IMR-90 (cell line): ENCODE results near the gene FKBP6. TPM values are rescaled to one million over a fixed set of nuclear protein-coding genes. Genes with fewer than 3 reads are reported as not detected.

Experiments
- ATAC-seq: fragments of 200-7000 bp; cut with Tn5 transposase; 2 replicates; pipeline ENCODE4 v1.9.1; 2020; ENCODE audit warnings: low read depth, mild to moderate bottlenecking, moderate library complexity
- BruUV-seq: library from RNA; stranded (reverse); fragments of 400-500 nt; replicated peaks from 2 replicates; lab custom pipeline; 2021; lab: Mats Ljungman, UMichigan
- CTCF ChIA-PET: fragments of 300-600 bp; formaldehyde crosslinking; extraction: SDS; loops from one replicate; lab custom pipeline; 2021; ENCODE audit warnings: antibody characterized with exemption; lab: Yijun Ruan, JAX
- POLR2A ChIA-PET: fragments of 300-600 bp; sonication (Branson Sonifier 250); formaldehyde crosslinking; loops from one replicate; lab custom pipeline; 2022; ENCODE audit warnings: antibody characterized with exemption; ENCODE audit not compliant: unreplicated experiment; lab: Charles Lee
- DNase-seq: peaks from one replicate; pipeline ENCODE4 v3.0.0; 2013
- H2AFZ ChIP-seq: replicated peaks from 2 replicates; pipeline ENCODE3; 2013; ENCODE audit warnings: low read length, mild to moderate bottlenecking; ENCODE audit not compliant: poor library complexity
- H2AK5ac ChIP-seq: 2 replicates; pipeline ENCODE4 v1.6.1; 2013; ENCODE audit warnings: low read depth, low read length, inconsistent platforms
- H2AK9ac ChIP-seq: replicated peaks from 2 replicates; pipeline ENCODE3; 2013; ENCODE audit warnings: mild to moderate bottlenecking, low read depth, low read length, moderate library complexity; ENCODE audit not compliant: poor library complexity
- H2BK120ac ChIP-seq: 2 replicates; pipeline ENCODE4 v1.6.1; 2013; ENCODE audit warnings: low read depth, low read length, inconsistent platforms
- H2BK15ac ChIP-seq: 3 replicates; pipeline ENCODE4 v1.6.1; 2013; ENCODE audit warnings: low read depth, low read length, inconsistent platforms
- H2BK20ac ChIP-seq: 2 replicates; pipeline ENCODE4 v1.6.1; 2013; ENCODE audit warnings: low read depth, mild to moderate bottlenecking, inconsistent platforms, low read length, moderate library complexity
- H2BK5ac ChIP-seq: 2 replicates; pipeline ENCODE4 v1.6.1; 2013; ENCODE audit warnings: mild to moderate bottlenecking, low read depth, low read length, inconsistent platforms; ENCODE audit not compliant: poor library complexity, severe bottlenecking
- H3K14ac ChIP-seq: replicated peaks from 2 replicates; pipeline ENCODE4 v1.6.1; 2013; ENCODE audit warnings: low read depth, low read length, inconsistent platforms
- H3K18ac ChIP-seq: 2 replicates; pipeline ENCODE4 v1.6.1; 2013; ENCODE audit warnings: low read depth, low read length, control low read depth
- H3K23ac ChIP-seq: 2 replicates; pipeline ENCODE4 v1.6.1; 2013; ENCODE audit warnings: low read depth, low read length, inconsistent platforms
- H3K27ac ChIP-seq: 2 replicates; pipeline ENCODE4 v1.5.1; 2013; ENCODE audit warnings: mild to moderate bottlenecking, control low read depth, low read length; ENCODE audit not compliant: insufficient read depth
- H3K27me3 ChIP-seq: 2 replicates; pipeline ENCODE4 v1.6.1; 2013; ENCODE audit warnings: low read length; ENCODE audit not compliant: control insufficient read depth, insufficient read depth
- H3K36me3 ChIP-seq: 2 replicates; pipeline ENCODE4 v1.6.1; 2013; ENCODE audit warnings: low read length, mixed read lengths; ENCODE audit not compliant: control insufficient read depth, insufficient read depth
- H3K4ac ChIP-seq: 2 replicates; pipeline ENCODE4 v1.6.1; 2013; ENCODE audit warnings: low read depth, low read length, inconsistent platforms
- H3K4me1 ChIP-seq: 2 replicates; pipeline ENCODE4 v1.6.1; 2013; ENCODE audit warnings: low read length, mixed read lengths; ENCODE audit not compliant: control insufficient read depth, insufficient read depth
- H3K4me2 ChIP-seq: 2 replicates; pipeline ENCODE4 v1.6.1; 2013; ENCODE audit warnings: low read depth, mild to moderate bottlenecking, control low read depth, low read length, moderate library complexity
- H3K4me3 ChIP-seq: 2 replicates; pipeline ENCODE4 v1.5.1; 2013; ENCODE audit warnings: low read depth, mild to moderate bottlenecking, control low read depth, low read length, moderate library complexity; ENCODE audit not compliant: insufficient read depth
- H3K56ac ChIP-seq: 2 replicates; pipeline ENCODE4 v1.6.1; 2013; ENCODE audit warnings: low read length, inconsistent platforms; ENCODE audit not compliant: insufficient read depth; ENCODE audit errors: extremely low read depth
- H3K79me1 ChIP-seq, 2 experiments: 2 replicates each; pipeline ENCODE4 v1.6.1; 2013; ENCODE audit warnings: low read length in 2 of 2, inconsistent platforms in 1 of 2, low read depth in 1 of 2
- H3K9ac ChIP-seq: 2 replicates; pipeline ENCODE4 v1.6.1; 2013; ENCODE audit warnings: low read depth, low read length, control low read depth
- H3K9me1 ChIP-seq: 2 replicates; pipeline ENCODE4 v1.6.1; 2013; ENCODE audit warnings: low read length, inconsistent platforms; ENCODE audit not compliant: insufficient read depth
- H3K9me3 ChIP-seq: 2 replicates; pipeline ENCODE4 v1.6.1; 2013; ENCODE audit warnings: low read length; ENCODE audit not compliant: control insufficient read depth, insufficient read depth
- H4K20me1 ChIP-seq: 2 replicates; pipeline ENCODE4 v1.6.1; 2013; ENCODE audit warnings: low read length, inconsistent platforms; ENCODE audit not compliant: insufficient read depth
- H4K5ac ChIP-seq: 2 replicates; pipeline ENCODE4 v1.6.1; 2013; ENCODE audit warnings: mild to moderate bottlenecking, low read depth, low read length, control low read depth
- H4K8ac ChIP-seq, 2 experiments: 2 replicates each; pipeline ENCODE4 v1.6.1; 2013; ENCODE audit warnings: low read depth in 2 of 2, low read length in 2 of 2, control low read depth in 1 of 2, inconsistent platforms in 1 of 2
- H4K91ac ChIP-seq: 2 replicates; pipeline ENCODE4 v1.6.1; 2013; ENCODE audit warnings: low read depth, low read length, inconsistent platforms; ENCODE audit not compliant: insufficient read depth
- BHLHE40 ChIP-seq: fragments of 150-350 bp; IDR thresholded peaks from 2 replicates; pipeline ENCODE4 v1.6.1; 2016; ENCODE audit warnings: mild to moderate bottlenecking, low read depth, low read length
- CEBPB ChIP-seq: IDR thresholded peaks from 2 replicates; pipeline ENCODE4 v1.6.1; 2012; ENCODE audit warnings: low read depth, low read length, improper control_type of control experiment
- CHD1 ChIP-seq: IDR thresholded peaks from 2 replicates; pipeline ENCODE4 v1.6.1; 2012; ENCODE audit warnings: low read depth, low read length, improper control_type of control experiment
- ELK1 ChIP-seq: fragments of 150-350 bp; IDR thresholded peaks from 2 replicates; pipeline ENCODE4 v1.6.1; 2016; ENCODE audit warnings: low read depth, mild to moderate bottlenecking, low read length, moderate library complexity, borderline replicate concordance
- FOS ChIP-seq: fragments of 150-350 bp; IDR thresholded peaks from 2 replicates; pipeline ENCODE4 v1.6.1; 2016; ENCODE audit warnings: low read depth, low read length
- MAFK ChIP-seq: IDR thresholded peaks from 2 replicates; pipeline ENCODE4 v1.6.1; 2012; ENCODE audit warnings: low read depth, low read length, improper control_type of control experiment
- MAZ ChIP-seq: IDR thresholded peaks from 2 replicates; pipeline ENCODE4 v1.6.1; 2012; ENCODE audit warnings: low read depth, mild to moderate bottlenecking, low read length, improper control_type of control experiment, moderate library complexity, borderline replicate concordance
- MXI1 ChIP-seq: IDR thresholded peaks from 2 replicates; pipeline ENCODE4 v1.6.1; 2012; ENCODE audit warnings: low read depth, mild to moderate bottlenecking, low read length, moderate library complexity, borderline replicate concordance
- NFE2L2 ChIP-seq: fragments of 150-350 bp; IDR thresholded peaks from 2 replicates; pipeline ENCODE4 v1.6.1; 2016; ENCODE audit warnings: low read depth, mild to moderate bottlenecking, low read length
- POLR2A ChIP-seq: IDR thresholded peaks from 2 replicates; pipeline ENCODE4 v1.6.1; 2012; ENCODE audit warnings: mild to moderate bottlenecking, low read depth, low read length
- RCOR1 ChIP-seq: IDR thresholded peaks from 2 replicates; pipeline ENCODE4 v1.6.1; 2012; ENCODE audit warnings: mild to moderate bottlenecking, low read length, improper control_type of control experiment; ENCODE audit not compliant: insufficient replicate concordance
- RFX5 ChIP-seq: IDR thresholded peaks from 2 replicates; pipeline ENCODE4 v1.8.0; 2012; ENCODE audit warnings: low read depth, mild to moderate bottlenecking, low read length, moderate library complexity
- SMC3 ChIP-seq: fragments of 150-350 bp; IDR thresholded peaks from 2 replicates; pipeline ENCODE4 v1.6.1; 2016; ENCODE audit warnings: low read depth, mild to moderate bottlenecking, antibody characterized with exemption, low read length, moderate library complexity
- USF2 ChIP-seq: fragments of 150-350 bp; IDR thresholded peaks from 2 replicates; pipeline ENCODE4 v1.6.1; 2017; ENCODE audit warnings: mild to moderate bottlenecking, antibody characterized with exemption, low read length, low read depth
- WGBS, 2 experiments: methylation state at CpG; one replicate each; pipeline versions ENCODE4 v1.1.5 to v1.1.7; 2013; ENCODE audit warnings: missing lambda C conversion rate in 2 of 2; ENCODE audit not compliant: insufficient read length in 1 of 2; ENCODE audit errors: extremely low coverage in 2 of 2; 5-methylcytosine and 5-hydroxymethylcytosine counted together
- dilution Hi-C: fragments of 300-500 bp; cut with HindIII; formaldehyde crosslinking; loops from one replicate; pipeline ENCODE4 v1.14.3; 2018; ENCODE audit warnings: low sequenced_read_pairs; ENCODE audit not compliant: unreplicated experiment
- in situ Hi-C: fragments of 300-500 bp; cut with MboI; formaldehyde crosslinking; loops from 3 replicates; pipeline ENCODE4 v1.14.3; 2019; ENCODE audit warnings: low sequenced_read_pairs, inconsistent platforms, mixed read lengths
- intact Hi-C: fragments of 100-400 bp; cut with micrococcal nuclease; formaldehyde crosslinking; loops from 2 replicates; pipeline ENCODE4 v1.10.0; 2022
- polyA plus RNA-seq, 3 experiments: library from polyadenylated mRNA; depleted of rRNA; stranded (reverse); fragments of >200 nt; gene quantifications; 2 replicates each; pipeline ENCODE4 v1.2.3, GENCODE V29; 2012; ENCODE audit warnings: low replicate concordance in 1 of 3
- total RNA-seq: library from RNA; depleted of rRNA; stranded (reverse); fragments of >200 nt; gene quantifications from 2 replicates; pipeline ENCODE4 v1.2.3, GENCODE V29; 2012

Gene FKBP6
- total and polyA plus RNA-seq, 2 of the 4 experiments (the other 2 are of a cell fraction), result not detected

DNA sequence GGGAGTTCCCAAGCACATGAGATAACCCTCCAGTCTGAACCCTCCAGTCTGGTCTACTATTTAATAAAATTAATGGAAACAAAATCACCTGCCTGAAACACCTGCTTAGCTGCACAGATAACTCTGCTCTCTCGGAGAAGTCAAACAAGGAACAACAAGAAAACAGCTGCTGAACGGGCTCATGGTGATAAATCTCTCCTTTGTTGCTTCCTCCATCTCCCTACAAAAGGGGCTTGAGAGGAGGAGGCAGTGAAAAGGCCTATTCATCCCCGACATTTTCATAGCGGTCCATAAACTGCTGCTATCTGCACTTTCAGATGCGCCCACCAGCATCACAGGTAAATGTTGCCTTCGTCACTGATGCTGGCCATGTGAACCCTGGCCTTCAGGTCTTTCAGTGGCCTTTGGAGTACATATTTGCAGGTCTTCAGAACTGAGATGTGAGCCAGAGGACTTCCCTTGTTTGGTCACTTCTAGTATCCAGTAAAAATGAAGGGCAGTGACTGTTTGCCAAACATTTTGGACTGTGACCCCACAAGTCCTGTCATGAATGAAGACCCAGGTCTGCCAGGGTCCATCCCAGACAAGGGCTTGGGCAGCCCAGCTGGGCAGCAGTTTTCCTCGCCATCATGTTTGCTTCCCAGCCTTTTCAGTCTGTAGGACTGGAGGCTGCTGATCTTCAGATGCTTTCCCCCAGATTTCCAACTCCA lies 15.9 kb downstream of the FKBP6 start:
- Histone ChIP-seq H4K91ac (no peak overlapping the region), H3K27me3 (peaks cover 13% of the 10 kb centered on the region), H4K20me1 (no peaks in the 10 kb centered on the region), H3K27ac (no peak overlapping the region), H3K9ac (no peak overlapping the region), H3K4ac (no peak overlapping the region), H3K56ac (no peak overlapping the region), H2BK120ac (no peak overlapping the region), H2BK15ac (no peak overlapping the region), H4K8ac (no peak overlapping the region), H3K36me3 (no peaks in the 10 kb centered on the region), H4K5ac (no peak overlapping the region), H2AK9ac (no peak overlapping the region), H2AK5ac (no peak overlapping the region), H2BK5ac (no peak overlapping the region), H2BK20ac (no peak overlapping the region), H2AFZ (no peak overlapping the region), H3K18ac (no peak overlapping the region), H3K14ac (no peak overlapping the region), H3K4me1 (peaks cover 5% of the 10 kb centered on the region), H3K4me2 (no peak overlapping the region), H3K23ac (no peak overlapping the region), H3K79me1 (no peaks in the 10 kb centered on the region), H3K9me1 (0 out of 2 replicates have a peak, but pooled peaks cover 3% of the 10 kb centered on the region), H3K4me3 (no peak overlapping the region), H3K9me3 (no peaks in the 10 kb centered on the region)
- in situ Hi-C loops, result loop anchor here (5.0 kb wide), 1 partner anchor 93 kb away; no protein-coding TSS in a partner anchor
- TF ChIP-seq RCOR1 (no peak), CHD1 (no peak), MAZ (no peak), BHLHE40 (no peak), MXI1 (no peak), MAFK (no peak), RFX5 (no peak), ELK1 (no peak), NFE2L2 (no peak), SMC3 (no peak), CEBPB (no peak), FOS (no peak), POLR2A (no peak), USF2 (no peak)
- ChIA-PET CTCF (interaction anchor here (1.5 to 1.6 kb wide), 2 partner anchors 9 to 10 kb away, joined by 3 to 7 read pairs; no protein-coding TSS in a partner anchor), POLR2A (no interaction called here)
- WGBS, 2 experiments, result 82% methylated on average over 4 of the region's 7 CpGs; no CpG with 5 or more reads in 1 of the 2 experiments
- intact Hi-C loops, result no loop called here
- dilution Hi-C loops, result no loop called here
- DNase-seq, result no peak
- no TSS peak for BruUV-seq
- ATAC-seq, result no peak
